GM19035 (cell line): ENCODE measurements around the gene CUEDC1.
"Not testable (repeated sequence)": the region's sequence is repeated elsewhere in the genome, so short reads cannot be mapped to it uniquely, and the experiment has no call there.

Experiments used
- ATAC-seq: cut with Tn5 transposase; IDR thresholded peaks from one replicate; pipeline ENCODE4 v1.9.1; 2021; ENCODE audit not compliant: unreplicated experiment

CUEDC1 gene

DNA sequence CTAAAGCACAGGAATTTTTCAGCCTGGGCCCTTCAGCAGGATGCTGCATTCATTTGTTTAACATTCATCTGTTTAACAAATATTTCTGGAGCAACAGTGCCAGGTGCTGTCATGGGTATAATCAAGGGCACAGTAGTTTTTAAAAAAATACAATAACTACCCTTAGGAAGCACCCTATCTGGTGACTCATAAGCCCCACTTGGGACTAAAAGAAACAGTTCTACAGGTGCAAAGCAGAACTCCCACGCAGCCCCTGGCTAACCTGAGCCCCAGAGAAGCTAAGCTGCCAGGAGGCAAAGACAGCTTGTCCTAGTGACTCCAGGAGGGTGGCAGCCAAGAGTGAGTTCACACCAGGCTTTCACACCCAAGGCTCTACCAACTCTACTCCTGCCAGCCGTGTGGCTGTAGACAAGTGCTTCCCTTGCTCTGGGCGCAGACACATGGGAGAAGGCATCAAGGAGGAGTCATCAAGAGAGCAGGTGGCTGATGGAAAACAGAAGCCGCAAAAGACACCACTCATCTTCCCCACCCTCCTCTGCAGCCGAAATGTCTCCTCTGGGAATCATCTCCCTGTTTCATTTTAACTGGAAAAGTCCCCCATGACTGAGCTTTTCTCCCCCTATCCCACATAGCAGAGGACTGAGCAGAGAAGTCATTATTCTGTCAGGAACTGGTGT, 14.4 kb downstream of the CUEDC1 start:
- no peak for ATAC-seq

DNA sequence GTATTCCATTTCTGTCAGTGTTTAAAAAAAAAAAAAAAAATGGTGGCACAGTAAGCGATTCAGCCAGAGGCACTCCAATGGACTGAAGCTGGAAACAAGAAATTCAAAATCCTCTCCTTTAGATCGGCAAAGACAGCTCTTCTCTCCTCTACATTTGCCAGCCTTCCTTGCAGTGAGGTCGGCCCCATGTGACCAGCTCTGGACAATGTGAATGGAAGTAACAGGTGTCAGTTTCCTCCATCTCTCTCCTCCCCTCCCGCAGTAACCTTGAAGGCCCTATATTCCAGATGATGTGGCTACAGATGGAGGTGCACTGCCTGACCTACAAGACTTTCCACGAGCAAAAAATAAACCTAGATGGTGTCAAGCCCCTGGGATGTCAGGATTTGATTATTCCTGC, 15.0 kb downstream of the CUEDC1 start:
- no peak for ATAC-seq

DNA sequence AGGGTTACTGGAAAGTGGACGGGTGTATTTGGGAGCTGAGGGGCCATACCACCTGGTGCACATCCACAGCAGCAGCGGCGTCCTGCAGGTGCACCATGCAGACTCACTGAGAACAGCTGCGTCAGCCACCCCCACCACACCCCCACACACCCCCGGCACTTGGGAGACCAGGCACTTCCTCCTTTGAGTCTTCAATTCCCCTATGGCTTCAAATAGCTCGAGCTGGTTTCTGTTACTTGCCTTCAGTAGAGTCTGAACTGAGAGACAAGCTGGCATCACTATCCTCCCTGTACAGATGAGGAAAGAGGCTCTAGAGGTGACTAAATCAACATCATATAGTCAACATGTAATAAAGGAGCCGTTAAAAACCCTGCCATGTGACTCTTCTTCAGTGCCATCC, 15.4 kb downstream of the CUEDC1 start:
- peak; percentile 57 for ATAC-seq

DNA sequence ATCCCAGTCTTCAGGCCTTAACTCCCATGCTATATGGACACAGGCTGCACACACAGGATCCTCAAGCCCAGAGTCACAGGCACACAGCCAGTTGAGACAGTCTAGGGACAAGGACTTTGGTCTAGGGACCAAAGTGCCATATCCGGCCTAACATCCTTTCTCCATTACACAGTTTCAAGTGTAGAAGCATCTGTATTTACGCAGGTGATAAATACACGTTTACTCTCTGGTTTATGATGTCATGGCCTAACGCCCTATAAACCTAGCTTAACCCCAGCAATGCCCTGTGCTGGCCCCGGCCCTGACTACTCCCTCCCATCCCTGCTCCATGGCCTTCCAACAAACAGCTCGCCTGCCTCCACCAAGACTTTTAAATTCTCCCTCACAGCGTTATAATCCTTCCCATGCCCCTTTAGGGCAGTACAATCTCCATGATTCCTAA, 17.1 kb downstream of the CUEDC1 start:
- ATAC-seq, result no peak

DNA sequence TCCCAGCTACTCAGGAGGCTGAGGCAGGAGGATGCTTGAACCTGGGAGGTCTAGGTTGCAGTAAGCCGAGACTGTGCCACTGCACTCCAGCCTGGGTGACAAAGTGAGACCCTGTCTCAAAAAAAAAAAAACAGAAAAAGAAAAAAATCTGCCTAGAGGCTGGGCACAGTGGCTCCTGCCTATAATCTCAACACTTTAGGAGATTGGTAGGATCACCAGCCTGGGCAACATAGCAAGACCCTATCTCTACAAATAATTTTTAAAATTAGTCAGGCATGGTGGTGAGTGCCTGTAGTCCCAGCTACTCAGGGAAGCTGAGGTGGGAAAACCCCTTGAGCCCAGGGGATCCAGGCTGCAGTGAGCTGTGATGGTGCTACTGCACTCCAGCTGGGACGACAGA, 17.7 kb downstream of the CUEDC1 start:
- ATAC-seq, result no peak

DNA sequence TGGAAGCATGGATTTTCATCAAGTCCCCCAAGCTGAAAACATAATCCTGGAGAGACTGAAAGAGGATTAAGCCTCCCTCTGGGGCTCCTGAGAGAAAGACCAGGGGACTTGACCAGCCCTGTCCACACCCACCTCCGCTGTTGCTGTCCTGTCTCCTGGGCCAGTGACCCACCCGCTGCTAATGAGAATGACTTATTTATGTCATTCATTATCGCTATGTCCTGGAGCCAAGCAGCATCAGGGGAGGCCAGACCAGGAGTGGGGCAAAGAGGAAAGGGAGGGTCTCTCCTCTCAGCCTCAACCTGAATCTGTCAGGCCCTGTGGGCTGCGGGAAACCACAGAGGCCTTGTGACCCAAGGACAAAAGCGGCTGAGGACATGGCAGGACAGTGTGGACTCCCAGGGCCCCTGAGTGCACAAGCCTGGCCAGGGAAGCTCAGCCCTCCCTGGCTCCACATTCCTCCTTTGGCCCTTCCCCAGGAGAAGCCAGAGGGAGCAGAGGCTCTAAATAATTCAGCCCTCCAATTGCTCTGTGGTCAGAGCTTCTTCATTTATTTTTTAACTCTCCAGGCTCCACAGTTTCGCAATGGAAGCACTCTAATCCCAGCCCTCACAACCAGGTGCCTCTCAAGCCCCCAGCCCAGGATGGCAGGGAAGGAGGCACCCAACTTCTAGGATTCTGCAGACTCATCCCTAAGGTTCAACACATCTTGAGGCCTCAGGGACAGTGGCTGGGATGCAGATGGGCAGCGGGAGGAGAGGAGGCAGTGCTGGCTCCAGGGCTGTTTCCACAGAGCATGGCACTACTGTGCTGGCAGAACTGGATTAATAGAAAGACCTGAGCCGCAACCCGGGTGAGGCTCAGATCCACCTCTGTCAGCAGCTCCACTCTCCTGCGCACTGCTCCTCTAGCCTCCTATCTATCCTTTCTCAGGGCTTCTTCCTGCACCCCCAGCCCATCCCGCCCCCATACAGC, 19.1 kb downstream of the CUEDC1 start:
- no peak for ATAC-seq

DNA sequence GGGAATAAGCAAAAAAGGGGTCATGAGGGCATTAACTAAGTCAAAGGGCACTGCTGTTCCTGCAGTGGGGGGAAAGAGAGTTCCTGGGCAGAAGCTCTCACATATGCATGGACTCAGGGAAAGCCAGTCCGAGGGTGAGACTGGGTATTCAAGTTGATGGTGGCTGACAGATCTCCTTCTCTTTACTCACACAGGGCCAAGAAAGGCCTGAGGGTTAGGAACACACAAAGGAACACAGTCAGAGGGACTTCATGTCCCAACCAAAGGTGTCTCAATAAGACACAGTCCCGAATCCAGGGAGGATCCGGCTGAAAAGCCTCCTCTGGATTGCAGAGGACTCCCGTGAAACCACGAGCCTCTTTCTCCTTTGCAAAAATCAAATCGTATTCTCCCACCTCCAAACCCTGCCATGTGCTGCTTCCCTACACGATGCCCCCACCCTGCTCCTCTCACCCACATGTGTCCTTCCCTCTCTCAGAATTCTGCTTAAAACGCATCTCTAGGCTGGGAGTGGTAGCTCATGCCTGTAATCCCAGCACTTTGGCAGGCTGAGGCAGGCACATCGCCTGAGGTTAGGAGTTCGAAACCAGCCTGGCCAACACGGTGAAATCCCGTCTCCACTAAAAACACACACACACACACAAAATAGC, 23.6 kb downstream of the CUEDC1 start:
- no peak for ATAC-seq

DNA sequence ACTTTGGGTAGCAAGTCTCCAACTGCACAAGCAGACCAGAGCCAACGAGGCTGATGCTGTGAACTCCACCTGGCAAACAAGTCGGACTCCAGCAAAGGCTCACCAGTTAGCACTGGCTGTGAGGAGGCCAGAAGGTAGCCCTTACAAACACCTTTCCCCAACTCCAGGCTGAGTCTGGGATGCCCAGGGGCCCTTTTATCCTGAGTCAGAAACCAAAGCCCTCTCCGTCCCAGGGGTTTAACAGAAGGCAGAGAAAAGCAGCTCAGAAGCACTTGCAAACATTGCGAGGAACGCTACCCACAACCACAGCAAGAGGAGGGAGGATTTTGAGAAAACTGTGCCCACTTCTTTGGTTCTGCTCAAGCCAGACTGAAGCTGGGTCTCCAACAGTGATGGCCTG, 25.0 kb downstream of the CUEDC1 start:
- no peak for ATAC-seq

DNA sequence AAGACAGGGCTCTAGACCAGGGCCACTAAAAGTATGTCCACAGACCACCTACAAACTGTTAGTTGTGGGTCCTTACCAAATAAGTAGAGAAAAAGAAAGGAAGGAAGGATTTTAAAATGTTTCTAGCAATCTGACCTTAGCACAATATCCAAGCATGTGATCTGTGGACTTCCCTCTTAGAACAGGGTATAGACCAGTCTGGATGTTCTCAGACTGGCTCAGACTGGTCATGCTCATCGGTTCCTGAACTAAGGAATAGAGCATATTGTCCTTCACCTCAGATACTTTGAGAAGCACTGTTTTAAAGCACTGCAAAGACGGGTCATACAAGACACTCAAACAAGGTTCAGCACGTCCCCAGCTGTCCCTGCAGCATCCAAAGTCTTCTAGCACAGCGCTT, 25.8 kb downstream of the CUEDC1 start:
- ATAC-seq, result no peak

DNA sequence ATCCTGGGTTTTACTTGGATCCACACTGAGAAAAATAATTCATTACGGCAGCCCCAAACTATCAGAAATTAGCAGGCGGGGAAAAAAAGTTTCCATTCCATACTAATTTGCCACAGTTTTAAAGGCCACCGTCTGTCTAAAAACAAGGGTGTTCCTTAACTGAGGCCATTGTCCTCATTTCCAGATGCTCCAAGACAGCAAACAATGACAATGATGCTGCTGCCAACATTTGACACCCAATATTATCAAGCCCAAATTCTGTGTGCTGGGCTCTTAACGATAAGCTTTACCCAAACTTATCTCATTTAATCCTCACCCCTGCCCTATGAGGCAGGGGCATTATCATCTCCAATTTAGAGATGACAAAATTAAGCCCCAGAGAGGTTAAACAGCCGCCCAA, 26.3 kb downstream of the CUEDC1 start:
- no peak for ATAC-seq

DNA sequence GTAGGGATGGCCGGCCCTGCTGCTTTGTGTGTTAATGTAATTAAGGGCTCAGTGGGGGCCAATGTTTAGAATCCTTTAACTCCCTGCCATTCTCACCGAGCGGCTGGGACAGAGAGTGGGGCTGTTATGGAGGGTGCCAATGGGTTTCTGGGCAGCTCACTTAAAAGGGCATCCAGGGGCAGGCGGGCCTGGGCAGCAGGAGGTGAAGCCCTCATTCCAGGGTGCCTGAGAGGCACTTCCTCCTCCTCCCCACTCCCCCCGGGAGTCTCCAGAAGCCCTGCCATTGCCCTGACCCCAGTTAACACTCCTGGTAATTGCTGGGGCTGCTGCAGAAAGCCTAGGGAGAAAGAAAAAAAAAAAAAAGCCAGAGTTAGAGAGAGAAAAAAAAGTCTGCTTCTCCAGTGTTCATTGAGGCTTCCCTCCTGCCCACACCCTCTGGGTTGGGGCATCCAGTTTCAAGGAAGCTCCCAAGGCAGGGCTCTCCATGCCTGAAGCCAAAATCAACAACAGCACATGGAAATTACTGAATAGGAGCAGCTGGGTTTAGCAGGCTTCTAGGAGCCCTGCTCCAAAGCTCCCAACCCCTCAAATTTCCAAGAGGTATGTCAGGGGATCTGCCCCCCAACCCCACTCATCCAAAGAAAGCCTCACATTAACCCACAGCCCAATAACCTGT, 28.0 kb downstream of the CUEDC1 start:
- no peak for ATAC-seq

DNA sequence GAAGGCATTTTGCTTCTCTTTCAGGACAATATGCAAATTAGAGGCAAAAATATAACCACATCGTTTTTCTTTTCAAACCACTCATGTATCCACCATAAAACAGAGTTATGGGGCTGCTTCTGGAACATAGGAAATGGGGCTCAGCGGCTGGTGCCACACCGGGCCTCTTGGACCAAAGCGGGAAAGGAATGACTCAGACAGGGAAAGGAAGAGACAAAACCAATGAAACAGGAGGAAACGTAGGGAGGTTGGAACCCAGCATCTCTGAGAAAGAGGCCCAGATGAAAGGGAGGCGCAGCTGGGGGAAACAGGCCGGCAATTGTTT, 28.5 kb downstream of the CUEDC1 start:
- ATAC-seq, result no peak

DNA sequence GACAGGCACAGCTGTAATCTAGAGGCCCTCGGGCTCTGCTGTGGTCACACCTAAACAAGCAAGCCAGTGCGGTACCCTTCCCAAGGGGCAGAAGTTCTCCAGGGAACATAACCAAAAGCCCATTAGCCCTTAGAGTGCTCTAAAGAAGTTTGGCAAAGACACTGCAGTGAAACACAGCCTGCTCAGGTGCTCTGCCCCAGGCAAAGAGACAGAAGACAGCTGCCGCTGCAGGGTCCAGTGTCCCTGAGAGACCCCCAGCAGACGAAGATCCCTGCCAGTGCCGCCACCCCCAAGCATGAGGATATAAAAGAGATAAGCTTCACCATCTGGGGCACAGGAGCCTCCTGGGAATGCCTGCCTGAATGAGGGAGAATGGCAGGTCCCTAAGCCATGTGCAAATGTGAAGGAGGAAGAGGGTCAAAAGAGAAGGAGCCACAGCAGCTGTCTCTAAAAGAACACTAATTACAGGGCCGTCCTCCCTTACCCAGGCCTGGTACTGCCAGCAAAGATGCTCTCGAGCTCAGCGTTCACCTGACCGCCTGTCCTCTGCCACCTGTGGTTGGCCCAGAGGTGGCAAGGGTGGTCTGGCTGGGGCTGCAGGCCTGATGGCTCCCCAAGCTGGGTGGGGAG, 29.7 kb downstream of the CUEDC1 start:
- ATAC-seq, result no peak

DNA sequence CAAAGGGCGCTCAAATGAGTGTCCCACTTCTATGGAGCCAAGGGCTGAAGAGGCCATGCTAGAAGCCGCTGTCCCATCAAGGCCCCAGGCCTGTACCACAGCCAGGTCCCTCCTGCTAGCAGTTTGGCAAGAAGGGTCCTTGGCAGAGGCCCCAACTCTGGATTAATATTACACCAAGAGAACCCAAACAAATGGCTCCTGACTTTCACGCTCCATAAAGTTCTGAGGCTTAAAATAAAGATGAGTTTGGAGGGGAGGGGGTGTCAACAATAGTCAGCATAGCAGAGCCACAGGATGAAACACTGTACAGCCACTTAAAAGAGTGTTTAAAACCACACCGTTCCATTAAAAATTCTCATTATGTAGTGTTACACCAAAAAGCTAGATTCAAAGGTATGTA, 30.5 kb downstream of the CUEDC1 start:
- ATAC-seq, result no peak

DNA sequence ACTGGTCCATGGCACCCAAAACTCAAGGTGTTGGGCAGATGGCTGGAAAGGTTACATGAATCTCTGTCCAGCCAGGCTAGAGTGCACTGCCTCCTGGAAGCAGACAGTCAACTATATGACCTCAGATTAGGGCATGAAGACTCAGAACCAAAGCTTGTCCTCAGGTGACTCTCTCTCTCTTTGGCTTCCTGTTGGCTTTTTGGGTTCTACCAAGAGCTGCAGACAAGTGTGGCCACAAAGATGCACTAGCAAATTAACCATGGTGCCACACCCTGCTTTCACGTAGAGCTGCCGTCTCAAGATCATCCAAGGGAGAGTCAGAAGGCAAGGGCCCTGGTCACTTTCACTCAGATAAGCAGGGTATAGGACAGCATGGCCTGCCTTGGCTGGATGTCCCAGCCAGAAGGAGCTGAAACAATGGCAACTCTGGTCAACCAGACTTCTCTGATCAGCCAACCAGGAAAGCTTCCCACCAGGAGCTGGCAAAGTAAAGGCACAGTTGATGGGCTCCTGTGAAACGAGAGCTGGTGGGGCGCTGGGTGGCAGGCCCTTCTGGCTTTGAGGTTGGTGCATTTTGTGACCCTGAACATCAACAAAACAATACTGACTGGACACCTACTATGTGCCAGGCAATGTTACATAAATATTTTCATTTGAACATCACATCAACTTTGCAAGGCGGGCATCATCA, 31.9 kb downstream of the CUEDC1 start:
- no peak for ATAC-seq

DNA sequence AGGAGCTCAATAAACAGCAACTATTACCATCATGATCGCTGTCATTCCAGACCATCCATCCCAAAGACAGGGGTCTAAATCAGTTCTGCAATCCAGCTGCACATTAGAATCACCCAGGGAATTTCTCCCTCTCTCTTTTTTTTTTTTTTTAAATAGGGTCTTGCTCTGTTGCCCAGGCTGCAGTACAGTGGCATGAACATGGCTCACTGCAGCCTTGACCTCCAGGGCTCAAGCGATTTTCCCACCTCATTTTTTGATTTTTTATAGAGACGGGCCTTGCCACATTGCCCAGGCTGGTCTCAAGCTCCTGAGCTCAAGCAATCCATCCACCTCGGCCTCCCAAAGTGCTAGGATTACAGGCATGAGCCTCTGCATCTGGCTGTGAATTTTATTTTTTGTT, 32.5 kb downstream of the CUEDC1 start:
- ATAC-seq, result not testable (repeated sequence)

DNA sequence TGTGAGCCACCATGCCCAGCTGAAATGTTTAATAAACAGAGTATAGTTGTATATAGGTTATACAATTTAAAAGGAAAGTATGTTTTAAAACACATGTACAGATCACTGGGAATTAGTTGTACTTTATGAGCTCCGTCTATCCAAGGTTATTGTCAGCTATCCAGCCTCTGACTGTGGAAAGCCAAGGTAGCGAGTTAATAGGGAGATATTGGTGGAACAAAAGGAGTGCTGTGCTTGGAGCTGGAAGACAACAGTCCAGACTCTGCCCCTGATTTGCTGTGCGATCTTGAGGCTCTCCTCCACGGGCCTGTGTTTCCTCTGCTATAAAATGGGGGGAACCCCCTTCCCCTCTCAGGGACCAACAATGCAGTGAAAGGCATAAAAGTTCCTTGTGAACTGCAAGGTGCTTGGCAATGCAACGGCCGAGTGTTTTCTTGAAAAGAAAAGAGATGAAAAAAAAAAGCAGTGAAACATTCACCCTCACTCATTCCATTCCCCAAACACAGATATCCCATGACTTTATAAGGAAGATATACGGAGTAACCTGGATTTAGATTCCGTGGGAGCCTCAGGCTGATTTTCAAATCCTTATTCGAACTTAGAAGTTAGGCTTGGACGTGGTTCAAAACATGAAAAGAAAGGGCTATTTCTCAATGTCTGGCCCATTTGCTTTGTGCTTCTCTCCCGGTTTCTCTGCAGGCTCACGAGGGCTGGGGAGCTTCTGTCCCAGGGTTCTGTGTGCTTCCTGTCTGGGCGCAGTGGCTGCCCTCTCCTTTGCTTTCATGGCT, 34.1 kb downstream of the CUEDC1 start:
- ATAC-seq, result no peak

DNA sequence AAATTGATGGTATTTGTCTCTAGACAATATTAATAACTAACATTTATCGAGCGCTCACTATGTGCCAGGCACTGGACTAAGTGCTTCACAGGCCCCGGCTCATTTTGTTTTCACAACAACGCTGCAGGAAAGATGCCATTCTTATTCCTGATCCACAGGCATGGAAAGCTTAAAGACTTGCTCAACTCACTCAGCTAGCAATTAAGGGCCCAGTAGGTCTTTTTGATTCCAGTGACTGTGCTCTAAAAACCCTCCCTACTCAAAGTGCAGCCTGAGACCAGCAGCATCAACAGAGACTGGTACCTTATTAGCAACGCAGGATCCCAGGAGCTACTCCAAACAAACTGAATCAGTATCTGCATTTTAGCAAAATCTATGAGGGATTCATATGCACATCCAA, 35.3 kb downstream of the CUEDC1 start:
- ATAC-seq, result no peak
